Liver (tissue), 3 donors: ENCODE results near the gene LITAFD.
"Not testable (repeated sequence)": the region's sequence is repeated elsewhere in the genome, so short reads cannot be mapped to it uniquely, and the experiment has no call there.

Experiments
- ATF3 ChIP-seq: IDR thresholded peaks from 2 replicates; pipeline ENCODE4 v1.6.1; 2016; ENCODE audit warnings: antibody characterized with exemption
- CTCF ChIP-seq: fragments of 150-350 bp; IDR thresholded peaks from 2 replicates; pipeline ENCODE4 v1.5.1; 2017; ENCODE audit warnings: improper control_type of control experiment, low read depth, low read length; ENCODE audit not compliant: missing input control
- JUND ChIP-seq, 2 donors: IDR thresholded peaks; 2 replicates each; pipeline ENCODE4 v1.6.1; 2016; ENCODE audit warnings: antibody characterized with exemption in 2 of 2
- MAX ChIP-seq: IDR thresholded peaks from 2 replicates; pipeline ENCODE4 v1.6.1; 2016; ENCODE audit warnings: antibody characterized with exemption
- SP1 ChIP-seq: IDR thresholded peaks from 2 replicates; pipeline ENCODE4 v1.6.1; 2018; ENCODE audit warnings: antibody characterized with exemption, mild to moderate bottlenecking
- donor health status: healthy.
- donor health status: healthy.

- TF ChIP-seq CTCF; JUND (IDR thresholded peaks at IDR 0.05); SP1; MAX; ATF3: not testable (repeated sequence)
Observed at GRCh38 chr16:8842016-8842415, 40.1 kb upstream of the LITAFD start.
